Measurements from ENCODE around the gene BCL6B.

Gene BCL6B

DNA sequence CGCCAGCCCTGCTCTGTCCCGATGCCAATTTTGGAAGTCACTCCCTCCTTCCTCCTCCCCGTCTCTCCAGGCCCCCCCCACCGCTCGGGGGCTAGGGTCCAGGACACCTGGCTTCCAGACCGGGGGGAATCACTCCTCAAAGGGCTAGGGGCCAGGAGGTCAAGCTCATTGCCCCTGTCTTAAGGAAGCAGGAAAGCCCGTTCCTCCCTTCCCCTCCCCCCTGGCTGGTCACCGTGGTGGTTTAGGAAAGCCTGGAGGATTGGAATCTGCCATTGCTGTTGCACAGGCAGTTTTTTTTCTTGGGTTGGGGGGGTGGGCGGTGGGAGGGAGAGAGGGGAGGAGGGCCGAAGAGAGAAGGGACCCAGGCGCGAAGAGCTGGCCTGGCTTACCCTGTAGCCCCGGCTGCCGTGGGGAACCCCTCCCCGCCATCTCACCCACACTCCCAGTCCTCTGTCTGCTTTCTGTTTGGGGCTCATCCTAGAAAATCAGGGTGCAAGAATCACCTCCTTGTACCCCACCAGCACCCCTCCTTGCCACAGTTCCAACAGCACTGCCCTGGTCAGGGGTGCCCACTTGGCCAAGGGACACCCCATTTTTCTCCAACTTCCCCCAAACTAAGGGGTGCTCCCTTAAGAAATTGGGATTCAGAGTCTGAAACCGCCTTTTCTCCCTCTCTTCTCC is 2.9 kb upstream of the BCL6B start:
- Histone ChIP-seq H3K36me3 (peaks cover 0 to 14% (median 6%) of the 10 kb centered on the region in 11 experiments; a peak in 7 of 22 replicates), H4K20me1 (no peaks in the 10 kb centered on the region), H3K4me1 (peaks cover 64 to 94% (median 82%) of the 10 kb centered on the region in 10 experiments), H3K27me3 (peaks cover 23 to 38% (median 31%) of the 10 kb centered on the region in 11 experiments), H3K9ac (peak overlapping the region in 3 of 11 experiments; percentile 24 to 51 (median 31); a peak in 4 of 22 replicates), H3K9me3 (replicated peaks in 1 of 11) (peaks cover 0 to 11% (median 0%) of the 10 kb centered on the region in 11 experiments; a peak in 7 of 22 replicates), H3K4me3 (no peak overlapping the region), H3K4me2 (peak overlapping the region; percentile 36 to 80 (median 59)), H3K27ac (peak overlapping the region in 8 of 11 experiments; percentile 11 to 99 (median 34); a peak in 10 of 22 replicates)
- TF ChIP-seq Cebpa-rat (IDR thresholded peaks at IDR 0.05) = no peak

- Histone ChIP-seq H3K4me1 (peaks cover 56 to 85% (median 71%) of the 10 kb centered on the region in 10 experiments), H3K27ac (peak overlapping the region in 8 of 11 experiments; percentile 36 to 88 (median 77); a peak in 13 of 22 replicates), H3K9me3 (replicated peaks in 1 of 11) (peaks cover 0 to 11% (median 0%) of the 10 kb centered on the region in 11 experiments; a peak in 7 of 22 replicates), H3K9ac (peak overlapping the region in 10 of 11 experiments; percentile 47 to 83 (median 68); a peak in 14 of 22 replicates), H3K27me3 (peaks cover 23 to 38% (median 31%) of the 10 kb centered on the region in 11 experiments), H4K20me1 (no peaks in the 10 kb centered on the region), H3K36me3 (peaks cover 0 to 14% (median 6%) of the 10 kb centered on the region in 11 experiments; a peak in 7 of 22 replicates), H3K4me3 (peak overlapping the region in 3 of 10 experiments; percentile 42 to 50 (median 43); a peak in 2 of 20 replicates), H3K4me2 (peak overlapping the region; percentile 54 to 88 (median 76))
- no peak for TF ChIP-seq Cebpa-rat (IDR thresholded peaks at IDR 0.05)
Observed at GRCh38 chr17:7020894-7021664, 1.8 kb upstream of the BCL6B start.

GRCh38 chr17:7021993-7022778 is 664 bp upstream of the BCL6B start:
- Histone ChIP-seq H3K4me3 (peak overlapping the region; percentile 38 to 59 (median 48); a peak in 19 of 20 replicates), H4K20me1 (no peaks in the 10 kb centered on the region), H3K4me2 (peak overlapping the region; percentile 54 to 88 (median 76)), H3K9me3 (replicated peaks in 1 of 11) (peaks cover 0 to 11% (median 0%) of the 10 kb centered on the region in 11 experiments; a peak in 7 of 22 replicates), H3K27ac (peak overlapping the region in 10 of 11 experiments; percentile 36 to 88 (median 70); a peak in 19 of 22 replicates), H3K4me1 (peaks cover 44 to 78% (median 63%) of the 10 kb centered on the region in 10 experiments), H3K27me3 (peaks cover 23 to 38% (median 31%) of the 10 kb centered on the region in 11 experiments), H3K36me3 (peaks cover 0 to 15% (median 4%) of the 10 kb centered on the region in 11 experiments; a peak in 8 of 22 replicates), H3K9ac (peak overlapping the region; percentile 47 to 83 (median 73))
- no peak for TF ChIP-seq Cebpa-rat (IDR thresholded peaks at IDR 0.05)

- H4K20me1 ChIP-seq = no peaks in the 10 kb centered on the region
- H3K4me3 ChIP-seq = peak overlapping the region in 7 of 10 experiments; percentile 7 to 53 (median 39); a peak in 11 of 20 replicates
- H3K27ac ChIP-seq = peak overlapping the region in 8 of 11 experiments; percentile 50 to 88 (median 76); a peak in 15 of 22 replicates
- no peak for TF ChIP-seq Cebpa-rat (IDR thresholded peaks at IDR 0.05)
- H3K4me2 ChIP-seq = peak overlapping the region; percentile 47 to 88 (median 75); a peak in 21 of 22 replicates
- peaks cover 0 to 11% (median 0%) of the 10 kb centered on the region in 11 experiments; a peak in 7 of 22 replicates for H3K9me3 ChIP-seq (replicated peaks in 1 of 11)
- H3K27me3 ChIP-seq = peaks cover 23 to 38% (median 31%) of the 10 kb centered on the region in 11 experiments
- H3K36me3 ChIP-seq = peaks cover 0 to 22% (median 0%) of the 10 kb centered on the region in 11 experiments; a peak in 6 of 22 replicates
- peak overlapping the region in 6 of 11 experiments; percentile 60 to 83 (median 78); a peak in 10 of 22 replicates for H3K9ac ChIP-seq
- peaks cover 32 to 75% (median 60%) of the 10 kb centered on the region in 10 experiments for H3K4me1 ChIP-seq
Observed at GRCh38 chr17:7023576-7024401, 939 bp downstream of the BCL6B start.

DNA sequence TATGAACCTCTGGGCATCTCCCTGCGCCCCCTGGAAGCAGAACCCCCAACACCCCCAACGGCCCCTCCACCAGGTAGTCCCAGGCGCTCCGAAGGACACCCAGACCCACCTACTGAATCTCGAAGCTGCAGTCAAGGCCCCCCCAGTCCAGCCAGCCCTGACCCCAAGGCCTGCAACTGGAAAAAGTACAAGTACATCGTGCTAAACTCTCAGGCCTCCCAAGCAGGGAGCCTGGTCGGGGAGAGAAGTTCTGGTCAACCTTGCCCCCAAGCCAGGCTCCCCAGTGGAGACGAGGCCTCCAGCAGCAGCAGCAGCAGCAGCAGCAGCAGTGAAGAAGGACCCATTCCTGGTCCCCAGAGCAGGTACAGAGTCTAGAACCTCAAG is 1.5 kb downstream of the BCL6B start:
- H3K9me3 ChIP-seq (replicated peaks in 1 of 11) = peaks cover 0 to 11% (median 0%) of the 10 kb centered on the region in 11 experiments; a peak in 7 of 22 replicates
- peaks cover 23 to 38% (median 31%) of the 10 kb centered on the region in 11 experiments for H3K27me3 ChIP-seq
- peaks cover 37 to 75% (median 63%) of the 10 kb centered on the region in 10 experiments for H3K4me1 ChIP-seq
- H3K36me3 ChIP-seq = peaks cover 0 to 22% (median 0%) of the 10 kb centered on the region in 11 experiments; a peak in 6 of 22 replicates
- H4K20me1 ChIP-seq = no peaks in the 10 kb centered on the region
- H3K4me2 ChIP-seq = peak overlapping the region in 8 of 11 experiments; percentile 13 to 59 (median 30); a peak in 13 of 22 replicates
- no peak overlapping the region for H3K4me3 ChIP-seq
- no peak overlapping the region for H3K9ac ChIP-seq
- TF ChIP-seq Cebpa-rat (IDR thresholded peaks at IDR 0.05) = no peak
- H3K27ac ChIP-seq = 0 out of 22 replicates have a peak overlapping the region, but pooled peaks of 2 of the 11 experiments have one; percentile 1 to 37

- no peak overlapping the region for H3K4me3 ChIP-seq
- H3K36me3 ChIP-seq = peaks cover 0 to 22% (median 0%) of the 10 kb centered on the region in 11 experiments; a peak in 6 of 22 replicates
- peaks cover 0 to 11% (median 0%) of the 10 kb centered on the region in 11 experiments; a peak in 7 of 22 replicates for H3K9me3 ChIP-seq (replicated peaks in 1 of 11)
- 0 out of 22 replicates have a peak overlapping the region, but pooled peaks of 1 of the 11 experiments have one; percentile 17 for H3K27ac ChIP-seq
- H3K4me1 ChIP-seq = peaks cover 38 to 76% (median 64%) of the 10 kb centered on the region in 10 experiments
- no peak for TF ChIP-seq Cebpa-rat (IDR thresholded peaks at IDR 0.05)
- H3K9ac ChIP-seq = no peak overlapping the region
- H3K27me3 ChIP-seq = peaks cover 23 to 38% (median 31%) of the 10 kb centered on the region in 11 experiments
- H4K20me1 ChIP-seq = no peaks in the 10 kb centered on the region
- peak overlapping the region in 4 of 11 experiments; percentile 8 to 59 (median 38); a peak in 4 of 22 replicates for H3K4me2 ChIP-seq
Observed at GRCh38 chr17:7025245-7025644, 2.4 kb downstream of the BCL6B start.

Measured in BLaER1 treated with 17β-estradiol and CSF1 and Interleukin-3, amounts not matched to agents 10 nM and 100 nM (cell line).